SU-DHL-6 (cell line): ENCODE results near the gene LRRTM4.

Experiments used
- H2AFZ ChIP-seq: fragments of 200-600 bp; sonication (generic); 2 replicates; pipeline ENCODE4 v1.6.1; 2014; ENCODE audit warnings: low read depth, mild to moderate bottlenecking, moderate library complexity, mixed read lengths, antibody characterized with exemption, low read length; ENCODE audit not compliant: severe bottlenecking
- H3F3A ChIP-seq: fragments of 200-600 bp; shearing (Covaris generic); 2 replicates; pipeline ENCODE4 v1.6.0; 2016; ENCODE audit warnings: antibody characterized with exemption, mild to moderate bottlenecking; ENCODE audit not compliant: insufficient read depth
- H3K27ac ChIP-seq: fragments of 200-600 bp; sonication (generic); 2 replicates; pipeline ENCODE4 v1.5.1; 2016; ENCODE audit warnings: low read depth, mild to moderate bottlenecking, low read length, moderate library complexity, mixed read lengths
- H3K27me3 ChIP-seq: fragments of 200-600 bp; sonication (generic), shearing (Covaris generic); 2 replicates; pipeline ENCODE4 v1.6.0; 2014; ENCODE audit warnings: mild to moderate bottlenecking, low read length
- H3K36me3 ChIP-seq: fragments of 200-600 bp; sonication (generic); 2 replicates; pipeline ENCODE4 v1.6.1; 2014; ENCODE audit warnings: mild to moderate bottlenecking, low read length, mixed read lengths
- H3K4me2 ChIP-seq: fragments of 300-600, 200-600 bp; shearing (Covaris generic), sonication (generic); 2 replicates; pipeline ENCODE4 v1.6.0; 2014; ENCODE audit warnings: low read length, low read depth, mild to moderate bottlenecking; ENCODE audit not compliant: poor library complexity, severe bottlenecking
- H3K4me3 ChIP-seq: fragments of 200-600 bp; sonication (generic); 2 replicates; pipeline ENCODE4 v1.5.1; 2014; ENCODE audit warnings: antibody characterized with exemption, low read length, mild to moderate bottlenecking, mixed read lengths; ENCODE audit not compliant: insufficient read depth, poor library complexity, severe bottlenecking
- H3K79me2 ChIP-seq: fragments of 200-600 bp; sonication (generic); 2 replicates; pipeline ENCODE4 v1.6.1; 2014; ENCODE audit warnings: mild to moderate bottlenecking, low read length, moderate library complexity; ENCODE audit not compliant: insufficient read depth
- H3K9ac ChIP-seq: fragments of 200-600 bp; sonication (generic); 2 replicates; pipeline ENCODE4 v1.7.0; 2014; ENCODE audit warnings: mild to moderate bottlenecking, low read length
- H3K9me2 ChIP-seq: fragments of 200-600 bp; sonication (generic); replicated peaks from 2 replicates; pipeline ENCODE4 v1.6.1; 2014; ENCODE audit warnings: low read length; ENCODE audit not compliant: insufficient read depth
- H3K9me3 ChIP-seq: fragments of 200-600 bp; sonication (generic); 2 replicates; pipeline ENCODE4 v1.6.1; 2014; ENCODE audit warnings: low read length, mixed read lengths; ENCODE audit not compliant: insufficient read depth
- H4K20me1 ChIP-seq: fragments of 200-600 bp; sonication (generic); 2 replicates; pipeline ENCODE4 v1.6.1; 2014; ENCODE audit warnings: low read depth, mild to moderate bottlenecking, antibody characterized with exemption, low read length, moderate library complexity, mixed read lengths
- CTCF ChIP-seq: fragments of 200-600 bp; sonication (generic); IDR thresholded peaks from one replicate; pipeline ENCODE4 v1.5.1; 2017; ENCODE audit warnings: antibody characterized with exemption, mild to moderate bottlenecking, low read length, moderate library complexity; ENCODE audit not compliant: insufficient read depth, poor library complexity, severe bottlenecking
- EZH2phosphoT487 ChIP-seq: fragments of 200-600 bp; sonication (generic), shearing (Covaris generic); conservative IDR thresholded peaks from 2 replicates; pipeline ENCODE4 v1.6.1; 2018; ENCODE audit warnings: mild to moderate bottlenecking, antibody characterized with exemption, low read length, moderate library complexity, mixed read lengths

LRRTM4 gene

GRCh38 chr2:76938153-76938552, 584.0 kb downstream of the LRRTM4 start:
- Histone ChIP-seq H3K9me3 (no peaks in the 10 kb centered on the region), H3K27ac (no peak overlapping the region), H3K79me2 (no peaks in the 10 kb centered on the region), H3K4me3 (no peak overlapping the region), H2AFZ (no peak overlapping the region), H3K4me2 (no peak overlapping the region), H4K20me1 (no peaks in the 10 kb centered on the region), H3K9me2 (no peaks in the 10 kb centered on the region), H3F3A (0 out of 2 replicates have a peak, but pooled peaks cover 2% of the 10 kb centered on the region), H3K36me3 (no peaks in the 10 kb centered on the region), H3K27me3 (no peaks in the 10 kb centered on the region), H3K9ac (no peak overlapping the region)
- TF ChIP-seq EZH2phosphoT487 (no peak), CTCF (no peak)

GRCh38 chr2:76932550-76932949, 589.6 kb downstream of the LRRTM4 start:
- Histone ChIP-seq H3K27ac (no peak overlapping the region), H3K4me3 (no peak overlapping the region), H3K9me2 (no peaks in the 10 kb centered on the region), H3K27me3 (no peaks in the 10 kb centered on the region), H3F3A (no peaks in the 10 kb centered on the region), H3K9me3 (no peaks in the 10 kb centered on the region), H3K79me2 (no peaks in the 10 kb centered on the region), H3K36me3 (no peaks in the 10 kb centered on the region), H3K4me2 (no peak overlapping the region), H2AFZ (no peak overlapping the region), H3K9ac (no peak overlapping the region), H4K20me1 (no peaks in the 10 kb centered on the region)
- TF ChIP-seq CTCF, result no peak
- no peak for TF ChIP-seq EZH2phosphoT487

- no peak overlapping the region for H3K27ac ChIP-seq
- H3K36me3 ChIP-seq, result no peaks in the 10 kb centered on the region
- no peaks in the 10 kb centered on the region for H3K9me3 ChIP-seq
- no peak overlapping the region for H3K4me2 ChIP-seq
- TF ChIP-seq EZH2phosphoT487, result no peak
- TF ChIP-seq CTCF, result no peak
- H3K9ac ChIP-seq, result no peak overlapping the region
- no peak overlapping the region for H2AFZ ChIP-seq
- no peaks in the 10 kb centered on the region for H3K9me2 ChIP-seq
- H3K4me3 ChIP-seq, result no peak overlapping the region
- H3K79me2 ChIP-seq, result no peaks in the 10 kb centered on the region
- no peaks in the 10 kb centered on the region for H4K20me1 ChIP-seq
- H3K27me3 ChIP-seq, result no peaks in the 10 kb centered on the region
- no peaks in the 10 kb centered on the region for H3F3A ChIP-seq
Measured at GRCh38 chr2:76930056-76930744, 592.0 kb downstream of the LRRTM4 start.
